ENCODE results near the gene IMPDH1. TPM values are rescaled to one million over a fixed set of nuclear protein-coding genes. Genes with fewer than 3 reads are reported as not detected.

Gene IMPDH1
- total and polyA plus RNA-seq, 2 donors (not counting 1 experiment from before 2014, with no cell fraction given): 54.9 to 90.6 TPM

GRCh38 chr7:128417071-128417470 lies 7.3 kb upstream of the IMPDH1 start:
- no peak overlapping the region for H2AFZ ChIP-seq (ENCODE audit: insufficient read depth, low read depth, low read length, poor library complexity, severe bottlenecking)
- intact Hi-C loops (cut with micrococcal nuclease): no loop called here
- ATAC-seq (ENCODE audit: low read depth) (no peak), DNase-seq (no peak)
- no peaks in the 10 kb centered on the region for H3K4me1 ChIP-seq (ENCODE audit: control insufficient read depth in 2 of 2, insufficient read depth in 2 of 2, low read length in 2 of 2)
- Mint-ChIP-seq H3K4me3 (no peak overlapping the region), H3K4me1 (no peaks in the 10 kb centered on the region), H3K9me3 (ENCODE audit: insufficient read depth) (no peaks in the 10 kb centered on the region), H3K27me3 (peaks cover 2% of the 10 kb centered on the region), H3K27ac (no peak overlapping the region)
- no peaks in the 10 kb centered on the region for H3K79me2 ChIP-seq (ENCODE audit: control insufficient read depth, insufficient read depth, low read length)
- H3K36me3 ChIP-seq (replicated peaks in 1 of 2; ENCODE audit: control extremely low read depth in 1 of 2, control insufficient read depth in 1 of 2, extremely low read depth in 1 of 2, insufficient read depth in 2 of 2, low read length in 1 of 2): no peaks in the 10 kb centered on the region
- CTCF ChIA-PET: interaction anchor here (0.8 to 23.4 kb wide), 5 partner anchors 9 to 43 kb away, joined by 3 to 331 read pairs (median 10); no protein-coding TSS in a partner anchor
- no peaks in the 10 kb centered on the region for H3K9me3 ChIP-seq (ENCODE audit: control extremely low read depth in 1 of 3, control insufficient read depth in 2 of 3, insufficient read depth in 1 of 3, low read length in 2 of 3)
- H3K27me3 ChIP-seq (replicated peaks in 1 of 4; ENCODE audit: control extremely low read depth in 1 of 4, control insufficient read depth in 3 of 4, insufficient read depth in 4 of 4, low read length in 3 of 4): peaks cover 0 to 4% (median 0%) of the 10 kb centered on the region in 4 experiments
- no peak overlapping the region for H3K4me3 ChIP-seq (ENCODE audit: control extremely low read depth in 1 of 5, extremely low read depth in 1 of 5, insufficient read depth in 1 of 5, low read depth in 2 of 5, low read length in 4 of 5)
- H3K4me2 ChIP-seq (replicated peaks; ENCODE audit: low read depth, low read length, poor library complexity, severe bottlenecking): no peak overlapping the region
- no CpG with 5 or more reads among the region's 3 CpGs for WGBS (ENCODE audit: insufficient coverage)
- no peak for TF ChIP-seq EZH2 (IDR thresholded peaks at IDR 0.05; ENCODE audit: borderline replicate concordance, insufficient read depth, low read depth, low read length, poor library complexity, severe bottlenecking)
- TF ChIP-seq CTCF (IDR thresholded peaks at IDR 0.05): no peak
- H3K27ac ChIP-seq (ENCODE audit: low read length in 2 of 2): no peak overlapping the region
- POLR2A ChIA-PET: no interaction called here
- H3K9ac ChIP-seq (ENCODE audit: low read length): no peak overlapping the region
- no peaks in the 10 kb centered on the region for H4K20me1 ChIP-seq (ENCODE audit: control insufficient read depth, insufficient read depth, low read length, poor library complexity, severe bottlenecking)

- no peak overlapping the region for H3K4me3 Mint-ChIP-seq
- intact Hi-C loops (cut with micrococcal nuclease): no loop called here
- DNase-seq (no peak), ATAC-seq (ENCODE audit: low read depth) (no peak)
- 100% methylated on average over 1 of the region's 4 CpGs for WGBS (ENCODE audit: insufficient coverage)
- H3K27ac ChIP-seq (ENCODE audit: low read length in 2 of 2): no peak overlapping the region
- no peaks in the 10 kb centered on the region for H3K9me3 Mint-ChIP-seq (ENCODE audit: insufficient read depth)
- ChIA-PET CTCF (interaction anchor here (1.2 to 23.4 kb wide), 4 partner anchors 11 to 45 kb away, joined by 3 to 331 read pairs (median 29); no protein-coding TSS in a partner anchor), POLR2A (no interaction called here)
- no peaks in the 10 kb centered on the region for H3K9me3 ChIP-seq (ENCODE audit: control extremely low read depth in 1 of 3, control insufficient read depth in 2 of 3, insufficient read depth in 1 of 3, low read length in 2 of 3)
- H3K36me3 ChIP-seq (replicated peaks in 1 of 2; ENCODE audit: control extremely low read depth in 1 of 2, control insufficient read depth in 1 of 2, extremely low read depth in 1 of 2, insufficient read depth in 2 of 2, low read length in 1 of 2): no peaks in the 10 kb centered on the region
- H3K79me2 ChIP-seq (ENCODE audit: control insufficient read depth, insufficient read depth, low read length): no peaks in the 10 kb centered on the region
- H3K27ac Mint-ChIP-seq: no peak overlapping the region
- no peak overlapping the region for H3K4me3 ChIP-seq (ENCODE audit: control extremely low read depth in 1 of 5, extremely low read depth in 1 of 5, insufficient read depth in 1 of 5, low read depth in 2 of 5, low read length in 4 of 5)
- TF ChIP-seq CTCF (IDR thresholded peaks at IDR 0.05): no peak
- TF ChIP-seq EZH2 (IDR thresholded peaks at IDR 0.05; ENCODE audit: borderline replicate concordance, insufficient read depth, low read depth, low read length, poor library complexity, severe bottlenecking): no peak
- H3K4me1 ChIP-seq (ENCODE audit: control insufficient read depth in 2 of 2, insufficient read depth in 2 of 2, low read length in 2 of 2): peaks cover 3 to 10% of the 10 kb centered on the region in 2 donors
- H3K9ac ChIP-seq (ENCODE audit: low read length): no peak overlapping the region
- peaks cover 0 to 4% (median 0%) of the 10 kb centered on the region in 4 experiments for H3K27me3 ChIP-seq (replicated peaks in 1 of 4; ENCODE audit: control extremely low read depth in 1 of 4, control insufficient read depth in 3 of 4, insufficient read depth in 4 of 4, low read length in 3 of 4)
- peaks cover 3% of the 10 kb centered on the region for H3K4me1 Mint-ChIP-seq
- H3K4me2 ChIP-seq (replicated peaks; ENCODE audit: low read depth, low read length, poor library complexity, severe bottlenecking): no peak overlapping the region
- no peaks in the 10 kb centered on the region for H4K20me1 ChIP-seq (ENCODE audit: control insufficient read depth, insufficient read depth, low read length, poor library complexity, severe bottlenecking)
- no peak overlapping the region for H2AFZ ChIP-seq (ENCODE audit: insufficient read depth, low read depth, low read length, poor library complexity, severe bottlenecking)
- peaks cover 4% of the 10 kb centered on the region for H3K27me3 Mint-ChIP-seq
Measured at GRCh38 chr7:128415217-128415785, 5.5 kb upstream of the IMPDH1 start.

Measured in B cell (primary cell).